Stimulated activated naive CD8-positive, alpha-beta T cell treated with anti-CD3 and anti-CD28 coated beads, Interleukin-15, Interleukin-2, amounts not matched to agents 100 ng/mL and 50 ng/mL, for 24 hours (primary cell): Measurements from ENCODE around the gene CDCP2.

ENCODE experiments used
- H3K27ac Mint-ChIP-seq: one replicate; pipeline ENCODE4 v1.8.0; 2021; ENCODE audit warnings: mild to moderate bottlenecking, mixed read lengths
- H3K27me3 Mint-ChIP-seq: one replicate; pipeline ENCODE4 v1.8.0; 2021; ENCODE audit warnings: mixed read lengths
- H3K36me3 Mint-ChIP-seq: one replicate; pipeline ENCODE4 v1.8.0; 2021; ENCODE audit warnings: low read depth, mixed read lengths
- H3K4me1 Mint-ChIP-seq: one replicate; pipeline ENCODE4 v1.8.0; 2021; ENCODE audit warnings: low read depth, mixed read lengths
- H3K4me3 Mint-ChIP-seq: one replicate; pipeline ENCODE4 v1.8.0; 2021; ENCODE audit warnings: mild to moderate bottlenecking, mixed read lengths
- H3K9me3 Mint-ChIP-seq: one replicate; pipeline ENCODE4 v1.8.0; 2021; ENCODE audit warnings: mixed read lengths

The CDCP2 gene

GRCh38 chr1:54120018-54120697 lies 32.6 kb downstream of the CDCP2 start:
- Mint-ChIP-seq H3K4me1 (peaks cover 4% of the 10 kb centered on the region), H3K27me3 (peaks cover 5% of the 10 kb centered on the region), H3K4me3 (no peak overlapping the region), H3K9me3 (no peaks in the 10 kb centered on the region), H3K27ac (no peak overlapping the region), H3K36me3 (no peaks in the 10 kb centered on the region)

- peaks cover 5% of the 10 kb centered on the region for H3K27me3 Mint-ChIP-seq
- H3K4me3 Mint-ChIP-seq: no peak overlapping the region
- peaks cover 4% of the 10 kb centered on the region for H3K4me1 Mint-ChIP-seq
- no peak overlapping the region for H3K27ac Mint-ChIP-seq
- no peaks in the 10 kb centered on the region for H3K9me3 Mint-ChIP-seq
- H3K36me3 Mint-ChIP-seq: no peaks in the 10 kb centered on the region
Measured at GRCh38 chr1:54118704-54119103, 34.1 kb downstream of the CDCP2 start.

DNA sequence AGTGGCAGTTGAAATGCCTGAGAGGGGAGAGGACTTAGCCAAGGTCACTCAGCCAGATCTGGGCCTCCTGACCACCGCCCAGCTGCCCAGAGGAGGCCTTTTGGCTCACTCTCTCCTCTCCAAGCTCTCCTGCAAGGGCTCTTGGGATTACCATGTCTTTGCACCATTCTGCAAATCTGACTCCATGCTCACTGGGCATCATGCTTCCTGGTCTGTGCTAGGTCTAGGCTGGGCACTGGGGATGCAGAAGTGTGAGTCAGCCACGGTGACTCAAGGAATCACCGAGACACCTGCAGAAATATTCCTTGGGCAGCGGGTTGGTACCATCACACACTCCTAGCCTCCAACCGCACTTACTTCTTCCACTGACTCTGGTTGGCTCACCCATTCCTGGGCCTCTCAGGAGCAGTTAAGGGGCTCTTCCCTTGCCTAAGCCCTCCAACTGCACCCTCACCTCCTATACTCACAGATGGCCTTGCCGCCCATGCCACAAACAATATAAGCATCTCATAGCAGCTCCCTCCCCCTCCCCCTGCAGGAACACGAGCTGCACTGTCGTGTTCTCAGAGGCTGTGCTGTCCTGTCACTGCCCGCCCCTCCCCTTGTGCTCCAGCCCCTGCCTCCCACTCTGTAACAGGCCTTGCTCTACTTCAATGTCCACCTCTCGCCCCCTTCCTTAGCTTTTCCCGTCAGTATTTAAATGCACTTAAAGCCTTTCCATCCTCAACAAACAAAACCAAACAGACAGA lies 34.8 kb downstream of the CDCP2 start:
- Mint-ChIP-seq H3K4me1 (peaks cover 4% of the 10 kb centered on the region), H3K4me3 (no peak overlapping the region), H3K27ac (no peak overlapping the region), H3K36me3 (no peaks in the 10 kb centered on the region), H3K9me3 (no peaks in the 10 kb centered on the region), H3K27me3 (peaks cover 5% of the 10 kb centered on the region)

- Mint-ChIP-seq H3K4me3 (no peak overlapping the region), H3K36me3 (no peaks in the 10 kb centered on the region), H3K27ac (no peak overlapping the region), H3K9me3 (no peaks in the 10 kb centered on the region), H3K27me3 (no peaks in the 10 kb centered on the region), H3K4me1 (no peaks in the 10 kb centered on the region)
Measured at GRCh38 chr1:54115520-54115919, 37.3 kb downstream of the CDCP2 start.

DNA sequence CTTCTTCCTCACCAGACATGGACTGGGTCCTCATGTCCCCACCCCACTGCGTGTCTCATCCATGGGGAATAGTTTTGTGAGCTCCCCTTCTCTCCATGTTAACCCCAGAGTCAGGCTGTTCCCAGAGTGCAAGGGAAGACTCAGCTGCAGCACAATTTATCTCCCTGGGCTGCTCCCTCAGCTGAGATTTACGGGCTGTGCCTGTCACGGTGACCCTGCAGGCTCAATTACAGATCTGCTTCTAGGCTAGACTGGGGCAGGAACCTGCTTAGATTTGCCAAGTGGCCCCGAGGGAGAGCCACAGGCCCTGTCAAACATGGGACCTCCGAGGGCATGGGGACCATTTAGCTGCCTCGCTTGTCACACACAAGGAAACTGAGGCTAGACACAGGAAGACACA lies 37.8 kb downstream of the CDCP2 start:
- no peak overlapping the region for H3K27ac Mint-ChIP-seq
- no peaks in the 10 kb centered on the region for H3K27me3 Mint-ChIP-seq
- no peak overlapping the region for H3K4me3 Mint-ChIP-seq
- H3K9me3 Mint-ChIP-seq: no peaks in the 10 kb centered on the region
- no peaks in the 10 kb centered on the region for H3K36me3 Mint-ChIP-seq
- H3K4me1 Mint-ChIP-seq: no peaks in the 10 kb centered on the region

DNA sequence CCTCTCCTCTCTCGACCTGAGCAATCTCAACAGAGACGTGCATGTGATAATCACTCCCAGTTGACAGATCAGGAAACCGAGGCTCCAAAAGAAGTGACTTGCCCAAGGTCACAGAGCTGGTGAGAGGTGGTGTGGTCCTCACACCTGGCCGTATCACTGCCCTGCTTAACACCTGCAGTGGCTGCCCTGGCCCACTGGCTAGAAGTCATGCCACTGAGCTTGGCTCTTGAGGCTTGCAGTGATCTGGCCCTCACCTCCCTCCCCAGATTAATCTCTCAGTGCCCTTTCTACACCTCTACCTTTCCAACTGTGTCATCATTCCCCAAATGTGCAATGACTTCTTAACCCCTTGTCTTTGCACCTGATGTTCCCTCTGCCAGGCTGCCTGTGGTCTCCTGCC lies 38.8 kb downstream of the CDCP2 start:
- H3K4me3 Mint-ChIP-seq: no peak overlapping the region
- no peak overlapping the region for H3K27ac Mint-ChIP-seq
- no peaks in the 10 kb centered on the region for H3K9me3 Mint-ChIP-seq
- H3K27me3 Mint-ChIP-seq: no peaks in the 10 kb centered on the region
- H3K4me1 Mint-ChIP-seq: no peaks in the 10 kb centered on the region
- H3K36me3 Mint-ChIP-seq: no peaks in the 10 kb centered on the region

- Mint-ChIP-seq H3K36me3 (no peaks in the 10 kb centered on the region), H3K27ac (no peak overlapping the region), H3K27me3 (no peaks in the 10 kb centered on the region), H3K4me1 (no peaks in the 10 kb centered on the region), H3K4me3 (no peak overlapping the region), H3K9me3 (no peaks in the 10 kb centered on the region)
Measured at GRCh38 chr1:54112705-54113368, 40.0 kb downstream of the CDCP2 start.

GRCh38 chr1:54112027-54112426 lies 40.8 kb downstream of the CDCP2 start:
- Mint-ChIP-seq H3K4me3 (no peak overlapping the region), H3K4me1 (no peaks in the 10 kb centered on the region), H3K27me3 (no peaks in the 10 kb centered on the region), H3K36me3 (no peaks in the 10 kb centered on the region), H3K9me3 (no peaks in the 10 kb centered on the region), H3K27ac (no peak overlapping the region)

GRCh38 chr1:54111624-54112023 lies 41.2 kb downstream of the CDCP2 start:
- H3K4me3 Mint-ChIP-seq: no peak overlapping the region
- no peaks in the 10 kb centered on the region for H3K36me3 Mint-ChIP-seq
- no peaks in the 10 kb centered on the region for H3K9me3 Mint-ChIP-seq
- H3K27ac Mint-ChIP-seq: no peak overlapping the region
- H3K4me1 Mint-ChIP-seq: no peaks in the 10 kb centered on the region
- H3K27me3 Mint-ChIP-seq: no peaks in the 10 kb centered on the region

- Mint-ChIP-seq H3K27me3 (no peaks in the 10 kb centered on the region), H3K9me3 (no peaks in the 10 kb centered on the region), H3K4me1 (no peaks in the 10 kb centered on the region), H3K4me3 (no peak overlapping the region), H3K36me3 (no peaks in the 10 kb centered on the region), H3K27ac (no peak overlapping the region)
Measured at GRCh38 chr1:54110996-54111395, 41.8 kb downstream of the CDCP2 start.

- no peak overlapping the region for H3K4me3 Mint-ChIP-seq
- H3K27me3 Mint-ChIP-seq: no peaks in the 10 kb centered on the region
- H3K9me3 Mint-ChIP-seq: no peaks in the 10 kb centered on the region
- no peak overlapping the region for H3K27ac Mint-ChIP-seq
- no peaks in the 10 kb centered on the region for H3K36me3 Mint-ChIP-seq
- H3K4me1 Mint-ChIP-seq: no peaks in the 10 kb centered on the region
Measured at GRCh38 chr1:54109129-54110090, 43.4 kb downstream of the CDCP2 start.

DNA sequence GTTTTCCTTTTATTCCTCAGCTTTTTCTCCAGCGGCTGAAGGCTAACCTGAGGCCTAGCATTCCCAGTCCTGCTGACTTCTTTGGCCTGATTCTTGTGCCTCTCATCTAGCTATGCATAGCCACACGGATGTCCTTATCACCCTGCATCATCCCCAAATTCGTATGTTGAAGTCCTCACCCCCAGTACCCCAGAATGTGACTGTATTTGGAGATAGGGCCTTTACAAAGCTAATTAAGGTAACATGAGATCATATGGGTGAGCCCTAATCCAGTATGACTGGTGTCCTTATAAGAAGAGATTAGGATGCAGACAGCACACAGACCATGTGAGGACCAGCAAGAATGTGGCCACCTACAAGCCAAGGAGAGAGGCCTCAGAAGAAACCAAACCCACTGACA lies 44.6 kb downstream of the CDCP2 start:
- Mint-ChIP-seq H3K36me3 (peaks cover under 1% of the 10 kb centered on the region), H3K27ac (no peak overlapping the region), H3K27me3 (no peaks in the 10 kb centered on the region), H3K4me3 (no peak overlapping the region), H3K4me1 (no peaks in the 10 kb centered on the region), H3K9me3 (no peaks in the 10 kb centered on the region)

DNA sequence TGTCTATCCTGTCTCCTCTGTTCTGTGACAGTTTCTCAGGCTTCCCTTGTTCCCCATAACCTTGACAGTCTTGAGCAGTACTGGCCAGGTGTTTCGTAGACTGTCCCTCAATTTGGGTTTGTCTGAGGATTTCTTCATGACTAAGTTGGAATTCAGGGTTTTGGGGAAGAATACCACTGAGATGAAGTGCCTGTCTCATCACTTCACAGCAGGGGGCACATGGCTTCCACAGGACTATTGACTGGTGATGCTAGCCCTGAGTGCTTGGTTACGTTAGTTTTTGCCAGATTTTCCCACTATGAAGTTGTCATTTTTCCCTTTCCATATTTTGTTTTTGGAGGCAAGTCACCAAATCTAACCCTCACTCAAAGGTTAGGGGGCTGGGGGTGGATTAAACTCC lies 45.7 kb downstream of the CDCP2 start:
- H3K9me3 Mint-ChIP-seq: no peaks in the 10 kb centered on the region
- H3K27me3 Mint-ChIP-seq: no peaks in the 10 kb centered on the region
- no peak overlapping the region for H3K27ac Mint-ChIP-seq
- peaks cover 9% of the 10 kb centered on the region for H3K36me3 Mint-ChIP-seq
- no peaks in the 10 kb centered on the region for H3K4me1 Mint-ChIP-seq
- no peak overlapping the region for H3K4me3 Mint-ChIP-seq

DNA sequence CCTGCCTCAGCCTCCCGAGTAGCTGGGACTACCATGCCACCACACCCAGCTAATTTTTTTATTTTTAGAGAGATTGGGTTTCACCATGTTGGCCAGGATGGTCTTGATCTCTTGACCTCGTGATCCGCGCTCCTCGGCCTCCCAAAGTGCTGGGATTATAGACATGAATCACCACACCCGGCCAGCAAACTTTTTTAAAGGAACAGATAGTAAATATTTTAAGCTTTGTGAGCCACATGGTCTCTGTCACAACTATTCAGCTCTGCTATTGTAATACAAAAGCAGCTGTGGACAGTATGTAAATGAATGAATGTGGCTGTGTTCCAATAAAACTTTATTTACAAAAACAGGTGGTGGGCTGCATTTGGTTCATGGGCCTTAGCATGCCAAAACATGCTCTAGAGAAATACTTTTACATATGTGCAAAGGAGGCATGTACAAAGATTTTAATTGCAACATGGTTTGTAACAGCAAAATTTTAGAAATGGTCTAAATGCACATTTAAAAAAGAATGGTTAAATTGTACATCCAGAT lies 47.0 kb downstream of the CDCP2 start:
- H3K27ac Mint-ChIP-seq: no peak overlapping the region
- H3K4me3 Mint-ChIP-seq: no peak overlapping the region
- H3K4me1 Mint-ChIP-seq: no peaks in the 10 kb centered on the region
- peaks cover 19% of the 10 kb centered on the region for H3K36me3 Mint-ChIP-seq
- no peaks in the 10 kb centered on the region for H3K9me3 Mint-ChIP-seq
- no peaks in the 10 kb centered on the region for H3K27me3 Mint-ChIP-seq
